OCI-LY7 (cell line): Measurements from ENCODE around the gene EYA2.

Source experiments
- CTCF ChIP-seq: fragments of 200-600 bp; sonication (generic); conservative IDR thresholded peaks from 2 replicates; pipeline ENCODE4 v1.5.1; 2014; ENCODE audit warnings: mild to moderate bottlenecking, antibody characterized with exemption, low read length, moderate library complexity, mixed read lengths
- EZH2phosphoT487 ChIP-seq: fragments of 200-600 bp; sonication (generic); IDR thresholded peaks from 2 replicates; pipeline ENCODE4 v1.6.1; 2018; ENCODE audit warnings: low read depth, borderline replicate concordance, mild to moderate bottlenecking, mixed run types, antibody characterized with exemption, low read length, moderate library complexity, mixed read lengths

DNA sequence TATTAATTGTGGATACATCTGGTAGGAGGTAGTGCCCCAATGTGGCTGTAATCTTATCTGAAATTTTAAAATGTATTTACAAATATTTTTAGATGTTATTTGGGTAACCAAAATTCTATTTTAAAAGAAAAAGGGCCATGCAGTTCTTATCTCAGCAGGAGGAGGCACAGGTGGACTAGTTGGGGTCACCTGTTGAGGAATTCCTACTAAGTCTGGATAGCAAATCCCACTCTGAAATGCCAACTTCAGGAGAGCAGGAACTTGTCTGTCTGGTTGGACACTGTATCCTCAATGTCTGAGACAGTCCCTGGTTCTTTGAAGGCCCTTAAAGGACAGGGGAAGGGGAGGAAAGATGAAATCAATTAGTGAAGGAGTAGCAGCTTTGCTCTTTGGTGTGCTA is 82.6 kb downstream of the EYA2 start:
- TF ChIP-seq CTCF (no peak), EZH2phosphoT487 (no peak)
